Ovary (tissue), 9 donors: ENCODE measurements around the gene IRF5. TPM values are rescaled to one million over a fixed set of nuclear protein-coding genes. Genes with fewer than 3 reads are reported as not detected.

Experiments
- DNase-seq, 5 donors: peaks; one replicate each; pipeline ENCODE4 v3.0.0-alpha.2; 2019 to 2020
- H3K27ac ChIP-seq, 2 donors: fragments of 200-600 bp; one replicate each; pipeline versions ENCODE4 v1.5.1 to v1.8.0; 2019 to 2022
- H3K27me3 ChIP-seq: fragments of 200-600 bp; one replicate; pipeline ENCODE4 v1.8.0; 2022
- H3K36me3 ChIP-seq: fragments of 200-600 bp; sonication (generic); one replicate; pipeline ENCODE4 v1.5.1; 2019
- H3K4me1 ChIP-seq: one replicate; pipeline ENCODE4 v1.8.1; 2013; ENCODE audit warnings: mild to moderate bottlenecking, moderate library complexity; ENCODE audit not compliant: insufficient read depth
- H3K4me3 ChIP-seq: fragments of 200-600 bp; sonication (generic); one replicate; pipeline ENCODE4 v1.5.1; 2017
- H3K9me3 ChIP-seq, 2 donors: fragments of 200-600 bp in 1 of 2; sonication (generic) in 1 of 2; one replicate each; pipeline versions ENCODE4 v1.5.1 to v1.8.1; 2013 to 2019; ENCODE audit warnings: mild to moderate bottlenecking in 1 of 2, moderate library complexity in 1 of 2
- CTCF ChIP-seq, 3 donors: fragments of 450-650 bp in 2 of 3; fragments of 200-600 bp in 1 of 3; IDR thresholded peaks; one replicate each; pipeline versions ENCODE4 v1.5.1 to v1.8.0; 2016 to 2022; ENCODE audit warnings: antibody characterized with exemption in 3 of 3, mild to moderate bottlenecking in 1 of 3
- EP300 ChIP-seq: sonication (generic); formaldehyde crosslinking; IDR thresholded peaks from one replicate; pipeline ENCODE4 v1.6.1; 2017; ENCODE audit warnings: antibody characterized with exemption
- POLR2A ChIP-seq: fragments of 450-650 bp; IDR thresholded peaks from one replicate; pipeline ENCODE4 v1.6.1; 2017; ENCODE audit warnings: antibody characterized with exemption, mild to moderate bottlenecking, moderate library complexity
- WGBS, 3 donors: extraction: QIAGEN DNeasy Blood & Tissue Kit in 1 of 3; methylation state at CpG; one replicate each; pipeline versions ENCODE4 v1.1.5 to v1.1.7; 2013 to 2017; 5-methylcytosine and 5-hydroxymethylcytosine counted together
- intact Hi-C, 4 donors: fragments of 100-400 bp; cut with DNase I; formaldehyde crosslinking; loops; one replicate each; pipeline versions ENCODE4 v1.11.0 to v1.15.1; 2022 to 2023
- polyA plus RNA-seq, 2 donors: library from polyadenylated mRNA; stranded (reverse); fragments of 200-250 nt in 1 of 2; fragments of 350-450 nt in 1 of 2; fragmentation: Illumina TruSeq in 1 of 2; extraction: RNeasy Lipid Tissue Mini Kit (QIAGEN cat#74804) in 1 of 2; gene quantifications; one replicate each; pipeline ENCODE4 v1.2.3, GENCODE V29; 2013 to 2014
- total RNA-seq, 7 donors: library from RNA; depleted of rRNA in 2 of 7; stranded (reverse); fragments of >200 nt in 2 of 7; fragmentation: NEBNext Ultra II Directional in 3 of 7; extraction: Animal tissue kit (Norgen Biotek cat#: 25700) in 3 of 7; gene quantifications; one replicate each; pipeline versions ENCODE4 v1.1.0 to v1.2.4, GENCODE V29; 2016 to 2023
- donor health status: DM: no; HTN: no; CAD: no; lungs with moderate emphysema.
- donor health status: DM: no; HTN: no; CAD: no.
- donor health status: Bipolar disorder and iron deficiency.
- donor health status: DM: yes; HTN: yes; CAD: no.
- donor health status: DM: no; HTN: no; CAD: no.
- donor health status: DM: yes; HTN: yes; CAD: no.

IRF5 gene
- total and polyA plus RNA-seq, 9 donors, result 2.1 to 6.5 (median 2.6) TPM

GRCh38 chr7:128962899-128963298 is 25.2 kb downstream of the IRF5 start:
- H3K36me3 ChIP-seq, result no peaks in the 10 kb centered on the region
- DNase-seq, result no peak
- H3K27ac ChIP-seq, result no peak overlapping the region
- H3K27me3 ChIP-seq, result no peaks in the 10 kb centered on the region
- H3K4me3 ChIP-seq, result no peak overlapping the region
- no peak for TF ChIP-seq EP300
- TF ChIP-seq CTCF (IDR thresholded peaks at IDR 0.05), result no peak
- TF ChIP-seq POLR2A, result no peak
- H3K9me3 ChIP-seq, result no peaks in the 10 kb centered on the region
- H3K4me1 ChIP-seq, result no peaks in the 10 kb centered on the region
- intact Hi-C loops, result no loop called here

- H3K27ac ChIP-seq, result no peak overlapping the region
- H3K27me3 ChIP-seq, result no peaks in the 10 kb centered on the region
- H3K4me1 ChIP-seq, result no peaks in the 10 kb centered on the region
- no peaks in the 10 kb centered on the region for H3K36me3 ChIP-seq
- WGBS, 3 donors, result 89 to 93% (median 93%) methylated on average over 1 of the region's 1 CpG
- no peak for DNase-seq
- intact Hi-C loops, result no loop called here
- TF ChIP-seq EP300, result no peak
- no peak for TF ChIP-seq POLR2A
- no peak for TF ChIP-seq CTCF (IDR thresholded peaks at IDR 0.05)
- H3K9me3 ChIP-seq, result no peaks in the 10 kb centered on the region
- H3K4me3 ChIP-seq, result no peak overlapping the region
Observed at GRCh38 chr7:128963327-128963757, 25.6 kb downstream of the IRF5 start.

- TF ChIP-seq POLR2A (no peak), CTCF (IDR thresholded peaks at IDR 0.05) (no peak)
- Histone ChIP-seq H3K27me3 (no peaks in the 10 kb centered on the region), H3K27ac (no peak overlapping the region), H3K4me1 (no peaks in the 10 kb centered on the region), H3K4me3 (no peak overlapping the region), H3K9me3 (no peaks in the 10 kb centered on the region), H3K36me3 (no peaks in the 10 kb centered on the region)
- WGBS, 3 donors, result 87 to 100% (median 93%) methylated on average over 1 of the region's 1 CpG
- intact Hi-C loops, result no loop called here
- DNase-seq, result no peak
Observed at GRCh38 chr7:128968624-128969023, 30.9 kb downstream of the IRF5 start.

- DNase-seq, result no peak
- H3K4me3 ChIP-seq, result no peak overlapping the region
- H3K27me3 ChIP-seq, result no peaks in the 10 kb centered on the region
- WGBS, 3 donors, result 41 to 56% (median 45%) methylated on average over 7 of the region's 7 CpGs
- no peak overlapping the region for H3K27ac ChIP-seq
- H3K4me1 ChIP-seq, result no peaks in the 10 kb centered on the region
- no peaks in the 10 kb centered on the region for H3K36me3 ChIP-seq
- TF ChIP-seq EP300 (no peak), POLR2A (no peak), CTCF (IDR thresholded peaks at IDR 0.05) (no peak)
- no peaks in the 10 kb centered on the region for H3K9me3 ChIP-seq
- intact Hi-C loops, result no loop called here
Observed at GRCh38 chr7:128974241-128974934, 36.7 kb downstream of the IRF5 start.
